H1 (cell line): ENCODE measurements around the gene ITGB1BP1. TPM values are rescaled to one million over a fixed set of nuclear protein-coding genes. Genes with fewer than 3 reads are reported as not detected.

Experiments
- CTCF ChIA-PET: fragments of 300-600 bp; sonication (Branson Sonifier 250); formaldehyde crosslinking; loops from one replicate; lab custom pipeline; 2021; ENCODE audit not compliant: partially characterized antibody; lab: Charles Lee
- POLR2A ChIA-PET: fragments of 300-600 bp; sonication (Branson Sonifier 250); formaldehyde crosslinking; loops from one replicate; lab custom pipeline; 2021; ENCODE audit warnings: inconsistent platforms; ENCODE audit not compliant: partially characterized antibody; lab: Charles Lee
- DNase-seq, 2 experiments: peaks; one replicate each; pipeline versions ENCODE4 v3.0.0 to v3.0.0-alpha.2; 2010 to 2022; ENCODE audit warnings: low spot score in 2 of 2, low read depth in 1 of 2, mixed read lengths in 1 of 2
- FAIRE-seq: peaks from 2 replicates; lab custom pipeline; 2011; peaks lifted over from hg19 to GRCh38; lab: Jason Lieb, UNC
- H2AFZ ChIP-seq: 2 replicates; pipeline ENCODE4 v1.8.1; 2012; ENCODE audit warnings: low read length, inconsistent platforms
- H2AK5ac ChIP-seq: 2 replicates; pipeline ENCODE4 v1.6.1; 2013; ENCODE audit warnings: low read depth, low read length
- H2BK120ac ChIP-seq: replicated peaks from 2 replicates; pipeline ENCODE3; 2013; ENCODE audit warnings: low read depth, low read length, inconsistent platforms
- H2BK12ac ChIP-seq: 2 replicates; pipeline ENCODE4 v1.6.1; 2013; ENCODE audit warnings: low read depth, low read length
- H2BK15ac ChIP-seq: 2 replicates; pipeline ENCODE4 v1.6.1; 2013; ENCODE audit warnings: low read length
- H2BK20ac ChIP-seq: 2 replicates; pipeline ENCODE4 v1.6.1; 2013; ENCODE audit warnings: low read length
- H2BK5ac ChIP-seq: 2 replicates; pipeline ENCODE4 v1.6.1; 2013; ENCODE audit warnings: low read depth, low read length
- H3K14ac ChIP-seq: 2 replicates; pipeline ENCODE4 v1.6.1; 2013; ENCODE audit warnings: inconsistent platforms; ENCODE audit not compliant: insufficient read length
- H3K18ac ChIP-seq: 2 replicates; pipeline ENCODE4 v1.6.1; 2013; ENCODE audit warnings: low read length; ENCODE audit errors: extremely low read depth
- H3K23ac ChIP-seq: 2 replicates; pipeline ENCODE4 v1.6.1; 2013; ENCODE audit warnings: inconsistent platforms; ENCODE audit not compliant: insufficient read length
- H3K23me2 ChIP-seq: 2 replicates; pipeline ENCODE4 v1.6.1; 2013; ENCODE audit warnings: low read depth, low read length
- H3K27ac ChIP-seq: 2 replicates; pipeline ENCODE4 v1.6.1; 2011; ENCODE audit warnings: low read depth, low read length, inconsistent platforms
- H3K27me3 ChIP-seq, 4 experiments: replicated peaks in 1 of 4; 1 replicate in 1 of 4; 2 replicates in 3 of 4; pipeline versions ENCODE4 v1.6.1 to v1.8.1; 2011 to 2013; ENCODE audit warnings: low read length in 3 of 4, mild to moderate bottlenecking in 3 of 4, inconsistent platforms in 2 of 4, mixed read lengths in 2 of 4, moderate library complexity in 1 of 4; ENCODE audit not compliant: control insufficient read depth in 3 of 4, insufficient read depth in 3 of 4; ENCODE audit errors: extremely low read depth in 1 of 4
- H3K36me3 ChIP-seq, 4 experiments: 2 replicates each; pipeline versions ENCODE4 v1.6.1 to v1.8.1; 2011 to 2013; ENCODE audit warnings: mild to moderate bottlenecking in 4 of 4, low read length in 3 of 4, moderate library complexity in 2 of 4, control low read depth in 1 of 4, inconsistent platforms in 1 of 4; ENCODE audit not compliant: insufficient read depth in 4 of 4, control insufficient read depth in 2 of 4
- H3K4ac ChIP-seq: replicated peaks from 2 replicates; pipeline ENCODE3; 2013; ENCODE audit warnings: low read length, low read depth, mixed read lengths, inconsistent platforms; ENCODE audit not compliant: insufficient read length
- H3K4me1 ChIP-seq, 4 experiments: replicated peaks in 1 of 4; 1 replicate in 1 of 4; 2 replicates in 3 of 4; pipeline versions ENCODE4 v1.6.1 to v1.8.1; 2011 to 2013; ENCODE audit warnings: low read length in 3 of 4, inconsistent platforms in 2 of 4, mixed read lengths in 1 of 4; ENCODE audit not compliant: insufficient read depth in 4 of 4, control insufficient read depth in 3 of 4
- H3K4me2 ChIP-seq, 2 experiments: 2 replicates each; pipeline versions ENCODE4 v1.6.1 to v1.8.1; 2011 to 2013; ENCODE audit warnings: low read depth in 2 of 2, low read length in 2 of 2, control low read depth in 1 of 2, inconsistent platforms in 1 of 2, mild to moderate bottlenecking in 1 of 2; ENCODE audit not compliant: insufficient read depth in 1 of 2
- H3K4me3 ChIP-seq, 4 experiments: fragments of 200-600, 300-600 bp in 1 of 4; sonication (generic), shearing (Covaris generic), sonication (Bioruptor Twin) in 1 of 4; 2 replicates each; pipeline versions ENCODE4 v1.5.1 to v1.8.1; 2011 to 2016; ENCODE audit warnings: low read length in 4 of 4, low read depth in 3 of 4, control low read depth in 2 of 4, inconsistent platforms in 2 of 4, mild to moderate bottlenecking in 2 of 4, mixed read lengths in 1 of 4, moderate library complexity in 1 of 4; ENCODE audit not compliant: insufficient read depth in 2 of 4; ENCODE audit errors: extremely low read depth in 1 of 4
- H3K56ac ChIP-seq: replicated peaks from 2 replicates; pipeline ENCODE3; 2013; ENCODE audit warnings: low read depth, mild to moderate bottlenecking, mixed read lengths, low read length, inconsistent platforms; ENCODE audit not compliant: insufficient read length
- H3K79me1 ChIP-seq: 2 replicates; pipeline ENCODE4 v1.6.1; 2013; ENCODE audit warnings: low read depth, low read length, control low read depth
- H3K79me2 ChIP-seq, 2 experiments: 2 replicates each; pipeline versions ENCODE4 v1.6.1 to v1.8.1; 2012 to 2013; ENCODE audit warnings: low read length in 2 of 2, mild to moderate bottlenecking in 2 of 2, inconsistent platforms in 1 of 2; ENCODE audit not compliant: insufficient read depth in 2 of 2, control insufficient read depth in 1 of 2
- H3K9ac ChIP-seq, 4 experiments: replicated peaks in 1 of 4; 1 replicate in 1 of 4; 2 replicates in 3 of 4; pipeline versions ENCODE4 v1.6.1 to v1.8.1; 2011 to 2013; ENCODE audit warnings: low read depth in 3 of 4, low read length in 3 of 4, control low read depth in 2 of 4, mild to moderate bottlenecking in 2 of 4, moderate library complexity in 2 of 4, inconsistent platforms in 1 of 4; ENCODE audit errors: extremely low read depth in 1 of 4
- H3K9me3 ChIP-seq, 2 experiments: 2 replicates each; pipeline versions ENCODE4 v1.6.1 to v1.8.1; 2012 to 2013; ENCODE audit warnings: mild to moderate bottlenecking in 2 of 2, moderate library complexity in 2 of 2, control low read depth in 1 of 2, inconsistent platforms in 1 of 2, low read depth in 1 of 2, low read length in 1 of 2, mixed read lengths in 1 of 2; ENCODE audit not compliant: insufficient read depth in 2 of 2
- H4K20me1 ChIP-seq, 2 experiments: replicated peaks in 1 of 2; 2 replicates each; pipeline versions ENCODE3 to v1.8.1; 2011 to 2013; ENCODE audit warnings: inconsistent platforms in 2 of 2, low read length in 2 of 2, mild to moderate bottlenecking in 1 of 2; ENCODE audit not compliant: insufficient read depth in 2 of 2, control insufficient read depth in 1 of 2
- H4K5ac ChIP-seq: 2 replicates; pipeline ENCODE4 v1.6.1; 2013; ENCODE audit warnings: low read length, low read depth, mixed read lengths, inconsistent platforms; ENCODE audit not compliant: insufficient read length
- H4K8ac ChIP-seq: 2 replicates; pipeline ENCODE4 v1.8.0; 2013; ENCODE audit warnings: mild to moderate bottlenecking, moderate library complexity, low read length, inconsistent platforms; ENCODE audit not compliant: insufficient read depth; ENCODE audit errors: extremely low read depth
- H4K91ac ChIP-seq: replicated peaks from 2 replicates; pipeline ENCODE3; 2013; ENCODE audit warnings: low read length, mixed read lengths, inconsistent platforms; ENCODE audit not compliant: insufficient read length
- BRCA1 ChIP-seq: IDR thresholded peaks from 2 replicates; pipeline ENCODE4 v1.6.1; 2012; ENCODE audit warnings: low read depth, low read length, improper control_type of control experiment
- POLR2AphosphoS5 ChIP-seq: IDR thresholded peaks from 2 replicates; pipeline ENCODE4 v1.6.1; 2011; ENCODE audit warnings: low read depth, low read length
- RAD21 ChIP-seq, 2 experiments: IDR thresholded peaks in 1 of 2; conservative IDR thresholded peaks in 1 of 2; 2 replicates each; pipeline ENCODE4 v1.6.1; 2011; ENCODE audit warnings: low read depth in 2 of 2, low read length in 2 of 2, improper control_type of control experiment in 1 of 2, inconsistent platforms in 1 of 2, mild to moderate bottlenecking in 1 of 2, moderate library complexity in 1 of 2
- RBBP5 ChIP-seq: IDR thresholded peaks from 2 replicates; pipeline ENCODE4 v1.7.1; 2012; ENCODE audit warnings: low read depth, mild to moderate bottlenecking, inconsistent platforms, low read length, moderate library complexity, borderline replicate concordance
- YY1 ChIP-seq: IDR thresholded peaks from 2 replicates; pipeline ENCODE4 v1.6.1; 2011; ENCODE audit warnings: low read depth, mild to moderate bottlenecking, low read length
- ZNF274 ChIP-seq: IDR thresholded peaks from 2 replicates; pipeline ENCODE4 v1.7.0; 2012; ENCODE audit warnings: low read length, borderline replicate concordance; ENCODE audit errors: extremely low read depth
- WGBS, 2 experiments: shearing (Covaris generic) in 1 of 2; methylation state at CpG; one replicate each; pipeline versions ENCODE4 v1.1.6 to v1.1.7; 2013 to 2015; ENCODE audit warnings: low lambda C conversion rate in 2 of 2, mixed read lengths in 2 of 2, inconsistent platforms in 1 of 2, low coverage in 1 of 2, missing lambda C conversion rate in 1 of 2; ENCODE audit not compliant: insufficient replicate concordance in 2 of 2, insufficient coverage in 1 of 2, insufficient read length in 1 of 2; ENCODE audit errors: extremely low coverage in 1 of 2, missing lambda C conversion rate in 1 of 2; 5-methylcytosine and 5-hydroxymethylcytosine counted together
- polyA plus RNA-seq, 7 experiments: library from polyadenylated mRNA; depleted of rRNA in 3 of 7; stranded (reverse) in 5 of 7; unstranded in 2 of 7; fragments of >200 nt in 5 of 7; fragments of 200-250 nt in 2 of 7; gene quantifications; 1 replicate in 5 of 7; 2 replicates in 1 of 7; 4 replicates in 1 of 7; pipeline versions ENCODE4 v1.2.1 to v1.2.3, GENCODE V29; 2011 to 2013; ENCODE audit warnings: missing spikeins in 2 of 7, mixed read lengths in 2 of 7
- total RNA-seq: library from RNA; stranded (reverse); fragmentation: NEBNext Ultra II Directional; extraction: Animal tissue kit (Norgen Biotek cat#: 25700); gene quantifications from 2 replicates; pipeline ENCODE4 v1.2.1, GENCODE V29; 2021
- TF ChIP-seq, protein P1 (sequence below), 3 experiments: IDR thresholded peaks; 1 replicate in 2 of 3; 2 replicates in 1 of 3; pipeline versions ENCODE4 v1.5.1 to v1.6.1; 2011; ENCODE audit warnings: low read length in 3 of 3, mild to moderate bottlenecking in 3 of 3, inconsistent platforms in 2 of 3, low read depth in 1 of 3, moderate library complexity in 1 of 3; ENCODE audit not compliant: insufficient read depth in 1 of 3; ENCODE audit errors: control extremely low read depth in 1 of 3

ITGB1BP1 gene
- total and polyA plus RNA-seq, 2 of the 8 experiments (the other 6 are each of a cell fraction or from before 2014, with no cell fraction given): 16.1 to 45.4 TPM

- no peak overlapping the region for H2AK5ac ChIP-seq
- H3K36me3 ChIP-seq: peaks cover 0 to 2% (median 0%) of the 10 kb centered on the region in 4 experiments; a peak in 3 of 8 replicates
Observed at GRCh38 chr2:9401646-9402371, 21.5 kb downstream of the ITGB1BP1 start.

More at GRCh38 chr2:9401646-9402371, 21.5 kb downstream of the ITGB1BP1 start:
- no peak for TF ChIP-seq BRCA1
- TF ChIP-seq POLR2AphosphoS5: no peak
- TF ChIP-seq RAD21 (IDR thresholded peaks at IDR 0.05 in 1 of 2, conservative IDR thresholded peaks at IDR 0.05 in 1 of 2; ENCODE audit: low read depth in 2 of 2, low read length in 2 of 2): 0 out of 4 replicates have a peak, but pooled peaks of 1 of the 2 experiments have one; percentile 6
- TF ChIP-seq YY1: no peak
- no peak for TF ChIP-seq ZNF274
- TF ChIP-seq, protein P1, sequence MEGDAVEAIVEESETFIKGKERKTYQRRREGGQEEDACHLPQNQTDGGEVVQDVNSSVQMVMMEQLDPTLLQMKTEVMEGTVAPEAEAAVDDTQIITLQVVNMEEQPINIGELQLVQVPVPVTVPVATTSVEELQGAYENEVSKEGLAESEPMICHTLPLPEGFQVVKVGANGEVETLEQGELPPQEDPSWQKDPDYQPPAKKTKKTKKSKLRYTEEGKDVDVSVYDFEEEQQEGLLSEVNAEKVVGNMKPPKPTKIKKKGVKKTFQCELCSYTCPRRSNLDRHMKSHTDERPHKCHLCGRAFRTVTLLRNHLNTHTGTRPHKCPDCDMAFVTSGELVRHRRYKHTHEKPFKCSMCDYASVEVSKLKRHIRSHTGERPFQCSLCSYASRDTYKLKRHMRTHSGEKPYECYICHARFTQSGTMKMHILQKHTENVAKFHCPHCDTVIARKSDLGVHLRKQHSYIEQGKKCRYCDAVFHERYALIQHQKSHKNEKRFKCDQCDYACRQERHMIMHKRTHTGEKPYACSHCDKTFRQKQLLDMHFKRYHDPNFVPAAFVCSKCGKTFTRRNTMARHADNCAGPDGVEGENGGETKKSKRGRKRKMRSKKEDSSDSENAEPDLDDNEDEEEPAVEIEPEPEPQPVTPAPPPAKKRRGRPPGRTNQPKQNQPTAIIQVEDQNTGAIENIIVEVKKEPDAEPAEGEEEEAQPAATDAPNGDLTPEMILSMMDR (IDR thresholded peaks at IDR 0.05; ENCODE audit: control extremely low read depth in 1 of 3, insufficient read depth in 1 of 3, low read depth in 1 of 3, low read length in 3 of 3): peak in 2 of 3 experiments; percentile 2 to 24; a peak in 2 of 4 replicates
- no peak for TF ChIP-seq RBBP5
- no peak overlapping the region for H4K8ac ChIP-seq
- H3K4me2 ChIP-seq: no peak overlapping the region
- peaks cover 0 to 2% of the 10 kb centered on the region in 2 experiments for H4K20me1 ChIP-seq
- 95% methylated on average over 19 of the region's 19 CpGs; no CpG with 5 or more reads in 1 of the 2 experiments for WGBS, 2 experiments
- no peak overlapping the region for H4K91ac ChIP-seq
- no peak overlapping the region for H2BK15ac ChIP-seq
- H3K18ac ChIP-seq: no peak overlapping the region
- no peak overlapping the region for H3K14ac ChIP-seq
- no peaks in the 10 kb centered on the region for H3K79me1 ChIP-seq
- H3K27me3 ChIP-seq: no peaks in the 10 kb centered on the region
- no peak overlapping the region; the same call in 1 of the 2 replicates for H2BK5ac ChIP-seq
- H2BK120ac ChIP-seq: no peak overlapping the region
- H3K9ac ChIP-seq: no peak overlapping the region
- H3K23me2 ChIP-seq: no peaks in the 10 kb centered on the region
- H4K5ac ChIP-seq: no peak overlapping the region
- H3K9me3 ChIP-seq: no peaks in the 10 kb centered on the region
- DNase-seq: no peak
- H2BK12ac ChIP-seq: no peak overlapping the region
- no peak overlapping the region for H3K23ac ChIP-seq
- H3K27ac ChIP-seq: no peak overlapping the region
- no peak overlapping the region for H3K4ac ChIP-seq
- H3K4me3 ChIP-seq: no peak overlapping the region
- H2BK20ac ChIP-seq: no peak overlapping the region
- no peaks in the 10 kb centered on the region for H3K79me2 ChIP-seq
- no peaks in the 10 kb centered on the region; a peak in 2 of 7 replicates for H3K4me1 ChIP-seq
- H3K56ac ChIP-seq: no peak overlapping the region
- ChIA-PET POLR2A (interaction anchor here (1.0 kb wide), 1 partner anchor 18 kb away, joined by 3 read pairs; no protein-coding TSS in a partner anchor), CTCF (interaction anchor here (0.6 to 2.8 kb wide), 16 partner anchors 12 to 533 kb away, joined by 3 to 13 read pairs (median 4); no protein-coding TSS in a partner anchor)
- FAIRE-seq: no peak
- H2AFZ ChIP-seq: no peak overlapping the region
